C4-2B (cell line): ENCODE data around the gene NBAS.

Experiments used
- CTCF ChIP-seq: fragments of 450-650 bp; conservative IDR thresholded peaks from 2 replicates; pipeline ENCODE4 v1.5.1; 2017; ENCODE audit warnings: mild to moderate bottlenecking
- ZFX ChIP-seq: fragments of 450-650 bp; IDR thresholded peaks from 2 replicates; pipeline ENCODE4 v1.6.1; 2017

DNA sequence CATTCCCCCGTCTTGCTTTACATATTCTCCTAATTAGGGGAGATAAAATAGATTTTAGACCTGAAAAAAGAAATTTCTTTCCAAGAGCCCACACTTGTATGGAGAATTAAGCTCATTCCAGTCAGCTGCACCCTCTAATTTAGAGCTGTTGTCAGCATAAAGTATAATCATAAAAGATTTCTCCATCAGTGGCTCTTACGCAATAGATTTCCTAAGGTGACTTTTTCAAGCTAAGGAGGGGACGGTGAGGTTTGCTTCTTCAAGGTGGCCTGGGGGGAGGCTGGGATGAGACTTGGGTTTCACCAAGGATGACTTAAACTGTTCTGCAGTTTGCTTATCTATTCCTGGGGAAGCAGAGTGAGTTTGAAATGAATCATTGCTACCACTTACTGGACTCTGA lies 426.2 kb downstream of the NBAS start:
- TF ChIP-seq CTCF (no peak), ZFX (no peak)
